Endothelial cell of umbilical vein (primary cell): ENCODE results near the gene MYL2. TPM values are rescaled to one million over a fixed set of nuclear protein-coding genes. Genes with fewer than 3 reads are reported as not detected.

Experiments used
- BruUV-seq: library from RNA; stranded (reverse); fragments of 400-500 nt; replicated peaks from 2 replicates; lab custom pipeline; 2021; lab: Mats Ljungman, UMichigan
- CTCF ChIA-PET: fragments of 300-600, 350-600 bp; sonication (Branson Sonifier 250); formaldehyde crosslinking; loops from one replicate; lab custom pipeline; 2021; ENCODE audit warnings: antibody characterized with exemption, inconsistent platforms; lab: Charles Lee
- POLR2A ChIA-PET: fragments of 300-600, 350-600 bp; sonication (Branson Sonifier 250); formaldehyde crosslinking; loops from one replicate; lab custom pipeline; 2021; ENCODE audit warnings: antibody characterized with exemption, inconsistent platforms; lab: Charles Lee
- DNase-seq: peaks from one replicate; pipeline ENCODE4 v3.0.0-alpha.2; 2011; ENCODE audit warnings: low read depth, low spot score
- FAIRE-seq: peaks from 2 replicates; lab custom pipeline; 2011; peaks lifted over from hg19 to GRCh38; lab: Jason Lieb, UNC
- H2AFZ ChIP-seq: 2 replicates; pipeline ENCODE4 v1.6.0; 2012; ENCODE audit warnings: low read depth, low read length, control low read depth, inconsistent platforms
- H3K27ac ChIP-seq: 2 replicates; pipeline ENCODE4 v1.5.1; 2011; ENCODE audit warnings: low read depth, mild to moderate bottlenecking, control low read depth, low read length, moderate library complexity; ENCODE audit not compliant: insufficient read depth
- H3K27me3 ChIP-seq, 2 experiments: 2 replicates each; pipeline versions ENCODE4 v1.6.0 to v1.6.1; 2011; ENCODE audit warnings: low read length in 2 of 2, mixed read lengths in 1 of 2; ENCODE audit not compliant: control insufficient read depth in 2 of 2, insufficient read depth in 2 of 2
- H3K36me3 ChIP-seq, 2 experiments: 2 replicates in 1 of 2; 3 replicates in 1 of 2; pipeline ENCODE4 v1.5.1; 2011; ENCODE audit warnings: low read length in 2 of 2, mild to moderate bottlenecking in 1 of 2, moderate library complexity in 1 of 2; ENCODE audit not compliant: control insufficient read depth in 2 of 2, insufficient read depth in 2 of 2; ENCODE audit errors: extremely low read depth in 1 of 2
- H3K4me1 ChIP-seq: 3 replicates; pipeline ENCODE4 v1.5.1; 2011; ENCODE audit warnings: mild to moderate bottlenecking, low read length; ENCODE audit not compliant: control insufficient read depth, insufficient read depth; ENCODE audit errors: extremely low read depth
- H3K4me2 ChIP-seq: 2 replicates; pipeline ENCODE4 v1.6.1; 2011; ENCODE audit warnings: low read length, control low read depth, mixed read lengths; ENCODE audit not compliant: insufficient read depth
- H3K4me3 ChIP-seq, 3 experiments: fragments of 200-600 bp in 1 of 3; sonication (generic), shearing (Covaris generic) in 1 of 3; replicated peaks in 1 of 3; 2 replicates each; pipeline ENCODE4 v1.5.1; 2011 to 2016; ENCODE audit warnings: control low read depth in 3 of 3, low read length in 3 of 3, mild to moderate bottlenecking in 2 of 3, inconsistent platforms in 1 of 3, low read depth in 1 of 3, moderate library complexity in 1 of 3; ENCODE audit not compliant: insufficient read depth in 1 of 3
- H3K79me2 ChIP-seq: 2 replicates; pipeline ENCODE4 v1.6.0; 2012; ENCODE audit warnings: low read length, inconsistent platforms; ENCODE audit not compliant: control insufficient read depth, insufficient read depth
- H3K9ac ChIP-seq: replicated peaks from 2 replicates; pipeline ENCODE3; 2011; ENCODE audit warnings: low read length, control low read depth; ENCODE audit not compliant: insufficient read depth; ENCODE audit errors: extremely low read depth
- H3K9me1 ChIP-seq: replicated peaks from 3 replicates; pipeline ENCODE4 v1.6.0; 2011; ENCODE audit warnings: mild to moderate bottlenecking, low read length; ENCODE audit not compliant: control insufficient read depth, insufficient read depth; ENCODE audit errors: extremely low read depth
- H3K9me3 ChIP-seq: replicated peaks from 2 replicates; pipeline ENCODE4 v1.5.1; 2012; ENCODE audit warnings: low read length, inconsistent platforms; ENCODE audit not compliant: control insufficient read depth, insufficient read depth
- H4K20me1 ChIP-seq: replicated peaks from 2 replicates; pipeline ENCODE3; 2011; ENCODE audit warnings: mild to moderate bottlenecking, low read length; ENCODE audit not compliant: control insufficient read depth, insufficient read depth; ENCODE audit errors: extremely low read depth
- EZH2 ChIP-seq: IDR thresholded peaks from 2 replicates; pipeline ENCODE4 v1.6.1; 2012; ENCODE audit warnings: borderline replicate concordance, low read depth, mild to moderate bottlenecking, moderate library complexity, low read length, inconsistent platforms; ENCODE audit not compliant: severe bottlenecking
- FOS ChIP-seq: IDR thresholded peaks from 2 replicates; pipeline ENCODE4 v1.6.1; 2011; ENCODE audit warnings: mild to moderate bottlenecking, low read length, moderate library complexity, borderline replicate concordance; ENCODE audit not compliant: insufficient read depth
- GATA2 ChIP-seq: IDR thresholded peaks from 2 replicates; pipeline ENCODE4 v1.7.0; 2011; ENCODE audit warnings: low read depth, mild to moderate bottlenecking, moderate library complexity, mixed read lengths, low read length; ENCODE audit not compliant: insufficient read length, insufficient read depth
- JUN ChIP-seq: IDR thresholded peaks from 2 replicates; pipeline ENCODE4 v1.6.1; 2011; ENCODE audit warnings: borderline replicate concordance, low read depth; ENCODE audit not compliant: insufficient read length, insufficient read depth
- MYC ChIP-seq: IDR thresholded peaks from one replicate; pipeline ENCODE4 v1.6.1; 2011; ENCODE audit warnings: mild to moderate bottlenecking, low read depth, low read length
- POLR2A ChIP-seq: IDR thresholded peaks from 2 replicates; pipeline ENCODE4 v1.6.1; 2012; ENCODE audit warnings: low read depth, mild to moderate bottlenecking, control low read depth, low read length
- POLR2AphosphoS5 ChIP-seq: IDR thresholded peaks from 2 replicates; pipeline ENCODE4 v1.6.1; 2012; ENCODE audit warnings: low read depth, mild to moderate bottlenecking, control low read depth, low read length, moderate library complexity; ENCODE audit not compliant: insufficient read depth
- dilution Hi-C: fragments of 300-500 bp; cut with MboI; formaldehyde crosslinking; loops from one replicate; pipeline ENCODE4 v1.15.0; 2019; ENCODE audit warnings: low sequenced_read_pairs; ENCODE audit not compliant: extremely low pct_ligation_motif_present
- intact Hi-C: fragments of 100-400 bp; cut with micrococcal nuclease; formaldehyde crosslinking; loops from one replicate; pipeline ENCODE4 v1.10.0; 2022
- polyA plus RNA-seq, 4 experiments: library from polyadenylated mRNA; depleted of rRNA in 3 of 4; stranded (reverse) in 3 of 4; unstranded in 1 of 4; fragments of >200 nt; gene quantifications; 2 replicates each; pipeline versions ENCODE4 v1.2.1 to v1.2.3, GENCODE V29; 2011 to 2012; ENCODE audit warnings: missing spikeins in 1 of 4
- total RNA-seq: library from RNA; stranded (reverse); gene quantifications from 2 replicates; pipeline ENCODE4 v1.2.3, GENCODE V29; 2021
- TF ChIP-seq, protein P1 (sequence below): IDR thresholded peaks from 2 replicates; pipeline ENCODE4 v1.6.1; 2011; ENCODE audit not compliant: insufficient read depth, insufficient read length
- TF ChIP-seq, protein P2 (sequence below), 2 donors: IDR thresholded peaks; 1 replicate in 1 of 2; 2 replicates in 1 of 2; pipeline ENCODE4 v1.5.1; 2011; ENCODE audit warnings: low read length in 2 of 2, mild to moderate bottlenecking in 2 of 2, moderate library complexity in 2 of 2, control low read depth in 1 of 2, inconsistent platforms in 1 of 2, low read depth in 1 of 2; ENCODE audit not compliant: insufficient read depth in 1 of 2; ENCODE audit errors: extremely low read depth in 1 of 2

MYL2 gene
- total and polyA plus RNA-seq, 2 donors (not counting 3 experiments of a cell fraction or from before 2014, with no cell fraction given): 0.93 TPM; not detected in 1

DNA sequence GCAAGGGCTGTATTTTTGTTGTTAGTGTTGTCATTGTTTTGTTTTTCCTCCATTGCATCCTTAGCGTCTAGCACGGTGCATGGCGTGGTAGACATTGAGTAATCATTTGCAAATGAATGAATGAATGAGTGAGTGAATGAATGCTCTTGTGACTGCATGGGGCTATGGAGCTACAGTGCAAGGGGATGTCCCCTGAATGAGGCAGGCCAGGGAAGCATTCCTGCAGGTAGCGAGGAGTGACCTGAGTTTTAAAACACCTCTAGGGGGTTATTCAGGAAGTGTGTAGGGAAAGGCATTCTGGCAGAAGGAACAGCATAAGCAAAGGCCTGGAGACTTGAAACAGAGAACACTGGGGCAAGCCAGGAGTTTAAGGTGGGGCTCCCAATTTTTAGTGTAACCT lies 16.9 kb downstream of the MYL2 start:
- Histone ChIP-seq H2AFZ (no peak overlapping the region), H3K4me3 (no peak overlapping the region), H3K79me2 (no peaks in the 10 kb centered on the region), H3K9me3 (no peaks in the 10 kb centered on the region), H3K9me1 (no peaks in the 10 kb centered on the region), H3K27ac (no peak overlapping the region), H3K4me1 (no peaks in the 10 kb centered on the region), H3K9ac (no peak overlapping the region), H3K27me3 (peaks cover 0 to 2% of the 10 kb centered on the region in 2 experiments), H3K4me2 (no peak overlapping the region), H3K36me3 (no peaks in the 10 kb centered on the region), H4K20me1 (no peaks in the 10 kb centered on the region)
- DNase-seq: no peak
- no peak for FAIRE-seq
- dilution Hi-C loops (no loop called here), intact Hi-C loops (no loop called here)
- ChIA-PET CTCF (no interaction called here), POLR2A (no interaction called here)
- no TSS peak for BruUV-seq
- no peak for TF ChIP-seq POLR2A
- TF ChIP-seq JUN: no peak
- TF ChIP-seq POLR2AphosphoS5: no peak
- no peak for TF ChIP-seq EZH2
- TF ChIP-seq GATA2: no peak
- TF ChIP-seq, protein P1, sequence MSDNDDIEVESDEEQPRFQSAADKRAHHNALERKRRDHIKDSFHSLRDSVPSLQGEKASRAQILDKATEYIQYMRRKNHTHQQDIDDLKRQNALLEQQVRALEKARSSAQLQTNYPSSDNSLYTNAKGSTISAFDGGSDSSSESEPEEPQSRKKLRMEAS: no peak
- TF ChIP-seq, protein P2, sequence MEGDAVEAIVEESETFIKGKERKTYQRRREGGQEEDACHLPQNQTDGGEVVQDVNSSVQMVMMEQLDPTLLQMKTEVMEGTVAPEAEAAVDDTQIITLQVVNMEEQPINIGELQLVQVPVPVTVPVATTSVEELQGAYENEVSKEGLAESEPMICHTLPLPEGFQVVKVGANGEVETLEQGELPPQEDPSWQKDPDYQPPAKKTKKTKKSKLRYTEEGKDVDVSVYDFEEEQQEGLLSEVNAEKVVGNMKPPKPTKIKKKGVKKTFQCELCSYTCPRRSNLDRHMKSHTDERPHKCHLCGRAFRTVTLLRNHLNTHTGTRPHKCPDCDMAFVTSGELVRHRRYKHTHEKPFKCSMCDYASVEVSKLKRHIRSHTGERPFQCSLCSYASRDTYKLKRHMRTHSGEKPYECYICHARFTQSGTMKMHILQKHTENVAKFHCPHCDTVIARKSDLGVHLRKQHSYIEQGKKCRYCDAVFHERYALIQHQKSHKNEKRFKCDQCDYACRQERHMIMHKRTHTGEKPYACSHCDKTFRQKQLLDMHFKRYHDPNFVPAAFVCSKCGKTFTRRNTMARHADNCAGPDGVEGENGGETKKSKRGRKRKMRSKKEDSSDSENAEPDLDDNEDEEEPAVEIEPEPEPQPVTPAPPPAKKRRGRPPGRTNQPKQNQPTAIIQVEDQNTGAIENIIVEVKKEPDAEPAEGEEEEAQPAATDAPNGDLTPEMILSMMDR (IDR thresholded peaks at IDR 0.05; ENCODE audit: extremely low read depth in 1 of 2, insufficient read depth in 1 of 2, low read depth in 1 of 2, low read length in 2 of 2): no peak
- no peak for TF ChIP-seq FOS
- no peak for TF ChIP-seq MYC
